HepG2 (cell line): ENCODE measurements around the gene SRRM3. TPM values are rescaled to one million over a fixed set of nuclear protein-coding genes. Genes with fewer than 3 reads are reported as not detected.

Experiments used
- CC2D1A ChIP-seq: sonication (generic); formaldehyde crosslinking; IDR thresholded peaks from 2 replicates; pipeline ENCODE4 v1.8.1; 2023; ENCODE audit warnings: mild to moderate bottlenecking, missing genetic modification reagents
- GABPB1 ChIP-seq: IDR thresholded peaks from 2 replicates; pipeline ENCODE4 v1.6.1; 2016; ENCODE audit warnings: mild to moderate bottlenecking, missing genetic modification reagents, moderate library complexity, missing compliant biosample characterization
- GFI1 ChIP-seq: sonication (generic); formaldehyde crosslinking; IDR thresholded peaks from 2 replicates; pipeline ENCODE4 v1.5.0; 2020; ENCODE audit warnings: missing genetic modification reagents, mild to moderate bottlenecking, borderline replicate concordance
- HNF4A ChIP-seq: sonication (generic); formaldehyde crosslinking; IDR thresholded peaks from 2 replicates; pipeline ENCODE4 v1.4.0; 2020; ENCODE audit warnings: missing genetic modification reagents
- HNRNPLL ChIP-seq: fragments of 200-400 bp; formaldehyde crosslinking; IDR thresholded peaks from 2 replicates; pipeline ENCODE4 v1.6.1; 2017; ENCODE audit warnings: mild to moderate bottlenecking, low read depth, low read length; ENCODE audit not compliant: poor library complexity, severe bottlenecking
- IKZF5 ChIP-seq: IDR thresholded peaks from 2 replicates; pipeline ENCODE4 v1.6.1; 2018; ENCODE audit warnings: missing genetic modification reagents, mild to moderate bottlenecking, missing compliant biosample characterization
- IRF2 ChIP-seq: IDR thresholded peaks from 2 replicates; pipeline ENCODE4 v1.6.1; 2018; ENCODE audit warnings: missing genetic modification reagents, missing compliant biosample characterization
- KLF9 ChIP-seq: IDR thresholded peaks from 2 replicates; pipeline ENCODE4 v1.6.1; 2016; ENCODE audit warnings: low read depth
- SSRP1 ChIP-seq: IDR thresholded peaks from 2 replicates; pipeline ENCODE4 v1.6.1; 2016; ENCODE audit warnings: control low read depth
- TAF1 ChIP-seq: sonication (generic); formaldehyde crosslinking; IDR thresholded peaks from 2 replicates; pipeline ENCODE4 v1.4.0; 2020; ENCODE audit warnings: missing genetic modification reagents
- THAP11 ChIP-seq: IDR thresholded peaks from 2 replicates; pipeline ENCODE4 v1.6.1; 2016; ENCODE audit warnings: missing biosample characterization, missing genetic modification reagents
- ZFP90 ChIP-seq: sonication (generic); formaldehyde crosslinking; IDR thresholded peaks from 2 replicates; pipeline ENCODE4 v1.8.0; 2022; ENCODE audit warnings: missing genetic modification reagents, mild to moderate bottlenecking, inconsistent platforms, borderline replicate concordance
- ZFY ChIP-seq: sonication (generic); formaldehyde crosslinking; IDR thresholded peaks from 2 replicates; pipeline ENCODE4 v1.4.0; 2020; ENCODE audit warnings: missing genetic modification reagents
- ZNF274 ChIP-seq: sonication (generic); formaldehyde crosslinking; IDR thresholded peaks from 2 replicates; pipeline ENCODE4 v1.5.1; 2020; ENCODE audit warnings: mild to moderate bottlenecking, missing genetic modification reagents
- ZNF33B ChIP-seq: sonication (generic); formaldehyde crosslinking; IDR thresholded peaks from 2 replicates; pipeline ENCODE4 v1.5.1; 2020; ENCODE audit warnings: mild to moderate bottlenecking, missing genetic modification reagents
- ZNF451 ChIP-seq: sonication (generic); formaldehyde crosslinking; IDR thresholded peaks from 2 replicates; pipeline ENCODE4 v1.5.0; 2020; ENCODE audit warnings: mild to moderate bottlenecking, missing genetic modification reagents
- ZSCAN21 ChIP-seq: sonication (generic); formaldehyde crosslinking; IDR thresholded peaks from 2 replicates; pipeline ENCODE4 v1.8.0; 2022; ENCODE audit warnings: mild to moderate bottlenecking, missing genetic modification reagents, moderate library complexity, borderline replicate concordance
- polyA plus RNA-seq, 8 experiments: library from polyadenylated mRNA; depleted of rRNA in 3 of 8; stranded (reverse) in 7 of 8; unstranded in 1 of 8; fragments of >200 nt; fragmentation: Illumina TruSeq in 4 of 8; extraction: Trizol in 4 of 8; gene quantifications; 2 replicates each; pipeline versions ENCODE4 v1.2.1 to v1.2.3, GENCODE V29; 2011 to 2016; ENCODE audit warnings: low read depth in 4 of 8, missing spikeins in 1 of 8, mixed read lengths in 1 of 8; ENCODE audit not compliant: insufficient read depth in 1 of 8
- total RNA-seq, 5 experiments: library from RNA; depleted of rRNA; stranded (reverse); fragments of >200 nt; fragmentation: Illumina TruSeq; extraction: Trizol; gene quantifications; 2 replicates each; pipeline ENCODE4 v1.2.3, GENCODE V29; 2016; ENCODE audit warnings: low read depth in 1 of 5
- TF ChIP-seq, protein P1 (sequence below), 2 experiments: sonication (generic) in 1 of 2; formaldehyde crosslinking in 1 of 2; IDR thresholded peaks; 2 replicates each; pipeline versions ENCODE4 v1.6.1 to v1.9.0; 2014 to 2022; ENCODE audit warnings: antibody characterized with exemption in 1 of 2, borderline replicate concordance in 1 of 2, inconsistent platforms in 1 of 2, low read depth in 1 of 2, missing genetic modification reagents in 1 of 2
- TF ChIP-seq, protein P2 (sequence below): sonication (generic); formaldehyde crosslinking; IDR thresholded peaks from 2 replicates; pipeline ENCODE4 v1.8.0; 2023; ENCODE audit warnings: mild to moderate bottlenecking, missing genetic modification reagents
- TF ChIP-seq, protein P3 (sequence below): sonication (generic); formaldehyde crosslinking; IDR thresholded peaks from 2 replicates; pipeline ENCODE4 v1.5.0; 2020; ENCODE audit warnings: missing genetic modification reagents, mild to moderate bottlenecking, borderline replicate concordance

SRRM3 gene
- total and polyA plus RNA-seq, 2 of the 13 experiments (the other 11 are each of a cell fraction or from before 2014, with no cell fraction given), result 0.13 to 0.54 TPM

DNA sequence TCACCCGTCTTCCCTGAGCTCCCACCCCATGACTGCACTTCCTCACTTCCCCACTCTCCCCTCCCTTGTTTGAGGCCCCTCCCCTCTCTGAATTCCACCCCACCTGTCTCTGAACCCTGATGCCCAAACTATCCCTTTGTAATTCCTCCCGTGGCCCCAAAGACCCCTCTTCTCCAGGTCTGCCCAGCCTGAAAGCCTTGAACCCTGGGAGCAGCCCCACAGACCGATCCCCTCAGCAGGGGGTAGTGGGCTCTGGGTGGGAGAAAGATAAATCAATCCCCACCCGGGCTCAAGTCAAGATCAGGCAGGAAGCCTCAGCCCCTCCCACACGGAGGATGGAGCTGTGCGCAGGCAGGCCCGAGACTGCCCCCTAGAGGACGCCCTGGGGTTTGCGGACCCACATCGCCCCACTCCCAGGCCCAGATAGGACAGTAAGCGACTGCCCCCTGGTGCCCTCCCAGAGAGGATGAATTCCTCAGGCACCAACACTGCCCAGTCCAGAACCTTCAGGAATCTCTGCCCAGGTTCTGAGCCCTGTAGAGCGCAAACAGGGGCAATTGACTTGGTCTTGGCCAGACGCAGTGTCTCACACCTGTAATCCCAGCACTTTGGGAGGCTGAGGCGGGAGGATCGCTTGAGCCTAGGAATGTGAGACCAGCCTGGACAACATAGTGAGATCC, 112.5 kb downstream of the SRRM3 start (continued):
- TF ChIP-seq, protein P1, sequence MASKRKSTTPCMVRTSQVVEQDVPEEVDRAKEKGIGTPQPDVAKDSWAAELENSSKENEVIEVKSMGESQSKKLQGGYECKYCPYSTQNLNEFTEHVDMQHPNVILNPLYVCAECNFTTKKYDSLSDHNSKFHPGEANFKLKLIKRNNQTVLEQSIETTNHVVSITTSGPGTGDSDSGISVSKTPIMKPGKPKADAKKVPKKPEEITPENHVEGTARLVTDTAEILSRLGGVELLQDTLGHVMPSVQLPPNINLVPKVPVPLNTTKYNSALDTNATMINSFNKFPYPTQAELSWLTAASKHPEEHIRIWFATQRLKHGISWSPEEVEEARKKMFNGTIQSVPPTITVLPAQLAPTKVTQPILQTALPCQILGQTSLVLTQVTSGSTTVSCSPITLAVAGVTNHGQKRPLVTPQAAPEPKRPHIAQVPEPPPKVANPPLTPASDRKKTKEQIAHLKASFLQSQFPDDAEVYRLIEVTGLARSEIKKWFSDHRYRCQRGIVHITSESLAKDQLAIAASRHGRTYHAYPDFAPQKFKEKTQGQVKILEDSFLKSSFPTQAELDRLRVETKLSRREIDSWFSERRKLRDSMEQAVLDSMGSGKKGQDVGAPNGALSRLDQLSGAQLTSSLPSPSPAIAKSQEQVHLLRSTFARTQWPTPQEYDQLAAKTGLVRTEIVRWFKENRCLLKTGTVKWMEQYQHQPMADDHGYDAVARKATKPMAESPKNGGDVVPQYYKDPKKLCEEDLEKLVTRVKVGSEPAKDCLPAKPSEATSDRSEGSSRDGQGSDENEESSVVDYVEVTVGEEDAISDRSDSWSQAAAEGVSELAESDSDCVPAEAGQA (IDR thresholded peaks at IDR 0.05; ENCODE audit: low read depth), result peak; percentile 31; the same call in 1 of the 2 replicates
- TF ChIP-seq, protein P1 (CRISPR knock-in tag; IDR thresholded peaks at IDR 0.05; ENCODE audit: borderline replicate concordance), result no peak
- TF ChIP-seq, protein P2, sequence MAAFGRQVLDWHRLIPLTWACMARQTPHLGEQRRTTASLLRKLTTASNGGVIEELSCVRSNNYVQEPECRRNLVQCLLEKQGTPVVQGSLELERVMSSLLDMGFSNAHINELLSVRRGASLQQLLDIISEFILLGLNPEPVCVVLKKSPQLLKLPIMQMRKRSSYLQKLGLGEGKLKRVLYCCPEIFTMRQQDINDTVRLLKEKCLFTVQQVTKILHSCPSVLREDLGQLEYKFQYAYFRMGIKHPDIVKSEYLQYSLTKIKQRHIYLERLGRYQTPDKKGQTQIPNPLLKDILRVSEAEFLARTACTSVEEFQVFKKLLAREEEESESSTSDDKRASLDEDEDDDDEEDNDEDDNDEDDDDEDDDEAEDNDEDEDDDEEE (CRISPR knock-in tag), result 0 out of 2 replicates have a peak, but pooled peaks have one; percentile 57
- peak; percentile 85 for TF ChIP-seq THAP11 (CRISPR knock-in tag)
- peak; percentile 33 for TF ChIP-seq HNRNPLL
- TF ChIP-seq GFI1 (CRISPR knock-in tag), result peak; percentile 53; the same call in 1 of the 2 replicates
- no peak for TF ChIP-seq ZSCAN21 (CRISPR knock-in tag)
- peak; percentile 90 for TF ChIP-seq ZFP90 (CRISPR knock-in tag)
- no peak; the same call in 1 of the 2 replicates for TF ChIP-seq TAF1 (CRISPR knock-in tag)
- 0 out of 2 replicates have a peak, but pooled peaks have one; percentile 62 for TF ChIP-seq ZNF451 (CRISPR knock-in tag)
- TF ChIP-seq KLF9 (CRISPR knock-in tag), result 0 out of 2 replicates have a peak, but pooled peaks have one; percentile 25
- peak; percentile 65 for TF ChIP-seq GABPB1 (CRISPR knock-in tag)
- TF ChIP-seq ZNF274 (CRISPR knock-in tag), result no peak
- peak; percentile 35; the same call in 1 of the 2 replicates for TF ChIP-seq HNF4A (CRISPR knock-in tag)
- TF ChIP-seq, protein P3, sequence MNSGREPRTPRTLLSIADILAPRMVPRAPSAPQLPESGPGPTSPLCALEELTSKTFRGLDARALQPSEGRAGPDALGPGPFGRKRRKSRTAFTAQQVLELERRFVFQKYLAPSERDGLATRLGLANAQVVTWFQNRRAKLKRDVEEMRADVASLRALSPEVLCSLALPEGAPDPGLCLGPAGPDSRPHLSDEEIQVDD (CRISPR knock-in tag), result 0 out of 2 replicates have a peak, but pooled peaks have one; percentile 45
- TF ChIP-seq CC2D1A, result no peak
- no peak for TF ChIP-seq SSRP1 (CRISPR knock-in tag)
- peak; percentile 35; the same call in 1 of the 2 replicates for TF ChIP-seq ZFY (CRISPR knock-in tag)
- no peak for TF ChIP-seq ZNF33B (CRISPR knock-in tag)
- TF ChIP-seq IKZF5, result peak; percentile 76
- peak; percentile 73; the same call in 1 of the 2 replicates for TF ChIP-seq IRF2
